ENCODE measurements around the gene CCDC33.

The CCDC33 gene

DNA sequence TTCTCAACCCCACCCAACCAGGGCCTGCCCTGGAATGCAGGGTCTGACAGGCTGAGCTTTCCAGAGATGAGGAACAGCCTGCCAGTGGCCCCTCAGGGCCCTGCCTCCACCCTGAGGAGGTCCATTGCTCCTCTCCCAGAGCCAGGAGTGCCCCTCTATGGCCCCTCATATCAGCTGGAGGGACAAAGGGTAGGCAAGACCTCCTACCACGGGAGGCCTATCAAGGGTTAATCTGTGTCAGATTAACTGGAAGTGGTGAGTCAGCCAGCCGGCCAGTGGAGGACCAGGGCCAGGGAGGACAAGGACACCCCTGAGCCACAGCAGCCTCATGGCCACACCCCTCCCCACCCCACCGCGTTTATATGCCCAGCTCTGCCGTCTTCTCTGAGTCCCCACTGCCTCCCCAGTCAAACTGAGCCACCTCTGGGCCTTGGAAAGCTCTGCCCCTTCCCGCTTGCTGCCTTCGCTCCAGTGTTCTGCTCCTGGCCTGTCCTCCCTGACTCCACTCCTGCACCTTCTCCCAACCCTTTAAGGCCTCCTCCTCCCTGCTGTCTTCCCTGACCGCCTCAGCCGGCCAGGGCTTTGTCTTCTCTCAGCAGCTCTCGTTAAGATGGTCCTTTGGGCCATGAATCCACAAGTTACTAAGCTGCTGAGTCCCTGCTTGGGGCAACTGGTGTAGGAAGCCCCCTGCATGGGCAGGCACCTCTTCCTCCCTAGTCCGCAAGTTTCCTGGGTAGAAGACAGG lies 6.5 kb downstream of the CCDC33 start:
- TF ChIP-seq ZNF558 (tag by site-specific recombination; IDR thresholded peaks at IDR 0.05) (no peak), ZIC2 (tag by site-specific recombination; IDR thresholded peaks at IDR 0.05) (peak; percentile 57), KLF1 (tag by site-specific recombination; IDR thresholded peaks at IDR 0.05) (peak; percentile 22; the same call in 1 of the 2 replicates), GLIS2 (tag by site-specific recombination; IDR thresholded peaks at IDR 0.05) (peak; percentile 56), GLIS1 (tag by site-specific recombination; IDR thresholded peaks at IDR 0.05) (peak; percentile 76)
- TF ChIP-seq, protein P1, sequence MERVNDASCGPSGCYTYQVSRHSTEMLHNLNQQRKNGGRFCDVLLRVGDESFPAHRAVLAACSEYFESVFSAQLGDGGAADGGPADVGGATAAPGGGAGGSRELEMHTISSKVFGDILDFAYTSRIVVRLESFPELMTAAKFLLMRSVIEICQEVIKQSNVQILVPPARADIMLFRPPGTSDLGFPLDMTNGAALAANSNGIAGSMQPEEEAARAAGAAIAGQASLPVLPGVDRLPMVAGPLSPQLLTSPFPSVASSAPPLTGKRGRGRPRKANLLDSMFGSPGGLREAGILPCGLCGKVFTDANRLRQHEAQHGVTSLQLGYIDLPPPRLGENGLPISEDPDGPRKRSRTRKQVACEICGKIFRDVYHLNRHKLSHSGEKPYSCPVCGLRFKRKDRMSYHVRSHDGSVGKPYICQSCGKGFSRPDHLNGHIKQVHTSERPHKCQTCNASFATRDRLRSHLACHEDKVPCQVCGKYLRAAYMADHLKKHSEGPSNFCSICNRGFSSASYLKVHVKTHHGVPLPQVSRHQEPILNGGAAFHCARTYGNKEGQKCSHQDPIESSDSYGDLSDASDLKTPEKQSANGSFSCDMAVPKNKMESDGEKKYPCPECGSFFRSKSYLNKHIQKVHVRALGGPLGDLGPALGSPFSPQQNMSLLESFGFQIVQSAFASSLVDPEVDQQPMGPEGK (tag by site-specific recombination; IDR thresholded peaks at IDR 0.05) = peak; percentile 19; the same call in 1 of the 2 replicates
- no peaks in the 10 kb centered on the region for H3K36me3 ChIP-seq (ENCODE audit: control insufficient read depth in 2 of 2, insufficient read depth in 1 of 2, low read length in 2 of 2)
- CTCF ChIA-PET = interaction anchor here (0.6 to 1.4 kb wide), 12 partner anchors 9 to 334 kb away, joined by 3 to 7 read pairs (median 4); partner anchors contain the start of gene STRA6
- no peaks in the 10 kb centered on the region for H3K9me3 ChIP-seq (ENCODE audit: control insufficient read depth, insufficient read depth, low read depth, low read length)
- POLR2A ChIA-PET = no interaction called here
- H3K4me3 ChIP-seq (ENCODE audit: low read depth, low read length) = no peak overlapping the region
- H3K27ac ChIP-seq (ENCODE audit: extremely low read depth, low read depth, low read length) = no peak overlapping the region
- H3K4me1 ChIP-seq (ENCODE audit: control insufficient read depth, insufficient read depth, low read length) = peaks cover 22% of the 10 kb centered on the region

DNA sequence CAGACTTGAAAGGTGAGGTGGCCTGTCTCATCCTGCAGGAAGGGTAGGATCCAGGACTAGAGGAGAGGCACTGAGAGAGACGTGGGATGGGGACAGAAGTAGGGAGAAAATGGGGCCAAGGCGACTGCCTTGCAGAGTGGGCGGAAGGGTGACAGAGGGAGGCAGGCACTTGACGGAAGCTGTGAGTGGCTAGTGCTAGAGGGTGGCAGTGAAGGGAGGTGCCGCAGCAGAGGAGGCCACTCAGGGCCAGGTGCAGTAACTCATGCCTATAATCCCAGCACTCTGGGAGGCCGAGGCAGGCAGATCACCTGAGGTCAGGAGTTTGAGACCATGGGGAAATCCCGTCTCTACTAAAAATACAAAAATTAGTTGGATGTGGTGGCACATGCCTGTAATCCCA lies 7.3 kb downstream of the CCDC33 start:
- H3K36me3 ChIP-seq (ENCODE audit: control insufficient read depth in 2 of 2, insufficient read depth in 1 of 2, low read length in 2 of 2) = no peaks in the 10 kb centered on the region
- TF ChIP-seq EGR2 (tag by site-specific recombination; IDR thresholded peaks at IDR 0.05; ENCODE audit: low read depth) (peak; percentile 85), GLIS1 (tag by site-specific recombination; IDR thresholded peaks at IDR 0.05) (peak; percentile 53; the same call in 1 of the 2 replicates), ZNF830 (tag by site-specific recombination; IDR thresholded peaks at IDR 0.05; ENCODE audit: low read depth) (no peak), ZFHX2 (tag by site-specific recombination; conservative IDR thresholded peaks at IDR 0.05) (peak; percentile 89), MYNN (tag by site-specific recombination; IDR thresholded peaks at IDR 0.05; ENCODE audit: borderline replicate concordance) (no peak)
- no peaks in the 10 kb centered on the region for H3K9me3 ChIP-seq (ENCODE audit: control insufficient read depth, insufficient read depth, low read depth, low read length)
- ChIA-PET POLR2A (no interaction called here), CTCF (interaction anchor here (0.7 to 1.4 kb wide), 6 partner anchors 9 to 109 kb away, joined by 3 to 7 read pairs (median 4); partner anchors contain the start of gene STRA6)
- H3K4me3 ChIP-seq (ENCODE audit: low read depth, low read length) = no peak overlapping the region
- H3K4me1 ChIP-seq (ENCODE audit: control insufficient read depth, insufficient read depth, low read length) = peaks cover 22% of the 10 kb centered on the region
- H3K27ac ChIP-seq (ENCODE audit: extremely low read depth, low read depth, low read length) = no peak overlapping the region

DNA sequence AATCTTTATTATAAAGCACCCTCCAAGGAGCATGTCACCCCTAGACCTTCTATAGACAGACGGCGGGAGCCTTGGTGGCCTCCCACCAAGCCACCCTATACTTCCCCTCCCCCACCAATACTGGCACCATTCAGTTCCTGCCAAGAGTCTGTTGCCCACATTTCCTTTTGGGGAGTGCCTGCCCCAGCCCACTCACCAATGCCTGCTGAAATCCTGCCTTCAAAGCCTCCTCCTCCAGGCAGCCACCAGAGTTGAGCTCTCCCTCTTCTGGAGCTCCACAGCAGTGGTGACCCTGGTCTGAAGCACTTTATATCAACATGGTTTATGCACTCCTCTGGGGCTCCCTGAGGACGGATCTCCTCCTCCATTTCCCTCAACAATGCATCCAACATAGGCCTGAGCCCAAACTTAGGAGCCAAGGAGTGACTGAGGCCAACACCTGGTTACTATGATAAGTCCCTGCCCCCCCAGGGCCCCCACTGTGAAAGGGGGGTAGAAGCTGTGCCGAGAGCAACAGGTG lies 8.8 kb downstream of the CCDC33 start:
- TF ChIP-seq ZFP3 (tag by site-specific recombination; IDR thresholded peaks at IDR 0.05; ENCODE audit: low read depth) (no peak), SCRT2 (tag by site-specific recombination; IDR thresholded peaks at IDR 0.05) (peak; percentile 91; the same call in 1 of the 2 replicates), ZNF16 (tag by site-specific recombination; IDR thresholded peaks at IDR 0.05; ENCODE audit: low read depth) (no peak), ZFP69B (tag by site-specific recombination; IDR thresholded peaks at IDR 0.05) (no peak), ZNF529 (tag by site-specific recombination; IDR thresholded peaks at IDR 0.05; ENCODE audit: insufficient replicate concordance) (no peak), ZNF837 (tag by site-specific recombination; IDR thresholded peaks at IDR 0.05) (no peak), SP2 (tag by site-specific recombination; IDR thresholded peaks at IDR 0.05) (no peak)
- ChIA-PET CTCF (interaction anchor here (0.6 to 1.1 kb wide), 3 partner anchors 22 to 680 kb away, joined by 3 read pairs; no protein-coding TSS in a partner anchor), POLR2A (no interaction called here)
- Histone ChIP-seq H3K27ac (ENCODE audit: extremely low read depth, low read depth, low read length) (no peak overlapping the region), H3K9me3 (ENCODE audit: control insufficient read depth, insufficient read depth, low read depth, low read length) (no peaks in the 10 kb centered on the region), H3K36me3 (ENCODE audit: control insufficient read depth in 2 of 2, insufficient read depth in 1 of 2, low read length in 2 of 2) (no peaks in the 10 kb centered on the region), H3K4me3 (ENCODE audit: low read depth, low read length) (no peak overlapping the region), H3K4me1 (ENCODE audit: control insufficient read depth, insufficient read depth, low read length) (peaks cover 14% of the 10 kb centered on the region)
